GM12865 (cell line): Measurements from ENCODE around the gene RFX2.

ENCODE experiments used
- DNase-seq: peaks from one replicate; pipeline ENCODE4 v3.0.0; 2010; ENCODE audit warnings: low read depth
- H3K4me3 ChIP-seq: 2 replicates; pipeline ENCODE4 v1.5.1; 2011; ENCODE audit warnings: mild to moderate bottlenecking, low read depth, low read length, control low read depth
- TF ChIP-seq, protein P1 (sequence below): IDR thresholded peaks from 2 replicates; pipeline ENCODE4 v1.5.1; 2011; ENCODE audit warnings: low read length, control low read depth, low read depth, inconsistent platforms; ENCODE audit not compliant: insufficient read depth; ENCODE audit errors: missing control alignments

The RFX2 gene

GRCh38 chr19:6059396-6059947 is 50.8 kb downstream of the RFX2 start:
- no peak overlapping the region for H3K4me3 ChIP-seq
- no peak for DNase-seq
- TF ChIP-seq, protein P1, sequence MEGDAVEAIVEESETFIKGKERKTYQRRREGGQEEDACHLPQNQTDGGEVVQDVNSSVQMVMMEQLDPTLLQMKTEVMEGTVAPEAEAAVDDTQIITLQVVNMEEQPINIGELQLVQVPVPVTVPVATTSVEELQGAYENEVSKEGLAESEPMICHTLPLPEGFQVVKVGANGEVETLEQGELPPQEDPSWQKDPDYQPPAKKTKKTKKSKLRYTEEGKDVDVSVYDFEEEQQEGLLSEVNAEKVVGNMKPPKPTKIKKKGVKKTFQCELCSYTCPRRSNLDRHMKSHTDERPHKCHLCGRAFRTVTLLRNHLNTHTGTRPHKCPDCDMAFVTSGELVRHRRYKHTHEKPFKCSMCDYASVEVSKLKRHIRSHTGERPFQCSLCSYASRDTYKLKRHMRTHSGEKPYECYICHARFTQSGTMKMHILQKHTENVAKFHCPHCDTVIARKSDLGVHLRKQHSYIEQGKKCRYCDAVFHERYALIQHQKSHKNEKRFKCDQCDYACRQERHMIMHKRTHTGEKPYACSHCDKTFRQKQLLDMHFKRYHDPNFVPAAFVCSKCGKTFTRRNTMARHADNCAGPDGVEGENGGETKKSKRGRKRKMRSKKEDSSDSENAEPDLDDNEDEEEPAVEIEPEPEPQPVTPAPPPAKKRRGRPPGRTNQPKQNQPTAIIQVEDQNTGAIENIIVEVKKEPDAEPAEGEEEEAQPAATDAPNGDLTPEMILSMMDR, result no peak

DNA sequence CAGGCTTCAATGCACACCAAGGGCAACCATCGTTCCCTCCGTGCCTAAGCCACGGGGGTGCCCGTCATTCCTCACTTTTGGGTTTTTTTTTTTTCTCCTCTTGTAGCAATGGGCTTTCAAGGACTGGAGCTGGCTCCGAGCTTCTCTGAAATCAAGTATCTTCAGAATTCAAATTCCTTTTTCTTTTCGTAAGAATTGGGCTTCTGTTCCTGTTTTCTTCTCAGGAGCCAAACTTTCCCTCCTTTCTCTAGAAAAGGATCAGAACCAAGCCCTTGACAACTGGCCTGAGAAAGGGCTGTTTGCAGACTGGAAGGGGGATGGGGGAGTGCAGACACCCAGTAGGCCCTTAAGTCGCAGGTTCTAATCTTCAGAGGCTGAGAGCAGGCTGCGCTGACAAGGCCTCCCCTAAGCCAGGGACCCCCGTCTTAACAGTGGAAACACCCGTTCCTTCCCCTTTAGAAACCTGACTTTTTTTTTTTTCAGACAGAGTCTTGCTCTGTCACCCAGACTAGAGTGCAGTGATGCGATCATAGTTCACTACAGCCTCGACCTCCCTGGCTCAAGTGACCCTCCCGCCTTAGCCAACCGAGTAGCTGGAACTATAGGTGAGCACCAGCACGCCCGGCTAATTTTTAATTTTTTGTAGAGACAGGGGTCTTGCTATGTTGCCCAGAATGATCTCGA is 51.6 kb downstream of the RFX2 start:
- TF ChIP-seq, protein P1, result no peak
- no peak overlapping the region for H3K4me3 ChIP-seq
- no peak for DNase-seq

DNA sequence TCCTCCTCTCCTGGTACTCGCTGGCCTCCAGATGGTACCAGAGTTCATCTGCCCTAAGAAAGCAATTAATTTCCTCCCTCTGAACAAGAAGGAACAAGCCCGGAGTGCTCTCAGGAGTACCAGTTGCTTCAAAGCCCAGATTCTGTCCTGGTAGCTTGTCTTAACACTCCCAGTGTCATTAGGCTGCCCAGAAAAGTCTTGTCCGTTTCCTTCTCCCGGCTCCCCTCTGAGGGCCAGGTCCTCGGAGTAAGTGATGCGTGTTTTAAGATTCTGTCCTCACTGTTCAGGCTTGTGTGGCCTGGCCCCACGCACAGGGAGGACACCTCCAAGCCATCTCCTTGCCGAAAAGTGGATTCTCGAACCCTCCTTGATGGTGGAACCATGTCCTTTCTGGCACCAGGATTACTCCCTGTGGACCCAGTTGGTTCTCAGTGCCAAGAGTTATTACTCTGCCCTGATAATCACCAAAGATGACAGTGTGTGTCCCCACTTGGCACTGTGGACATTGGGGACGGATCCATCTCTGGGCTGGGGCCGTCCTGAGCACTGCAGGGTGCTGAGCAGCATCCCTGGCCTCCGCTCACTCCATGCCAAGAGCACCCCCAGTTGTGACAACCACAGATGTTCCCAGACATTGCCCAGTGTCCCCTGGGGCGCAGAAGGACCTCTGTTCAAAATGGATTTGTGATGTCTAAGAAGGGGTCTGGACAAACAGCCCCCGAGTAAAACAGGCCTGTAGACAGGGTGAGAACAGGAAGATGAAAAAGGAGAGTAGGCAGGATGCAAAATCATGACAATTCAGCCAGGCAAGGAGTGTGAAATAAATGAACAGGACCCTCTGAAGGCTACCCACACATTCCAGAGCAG is 52.4 kb downstream of the RFX2 start:
- no peak overlapping the region for H3K4me3 ChIP-seq
- DNase-seq, result no peak
- TF ChIP-seq, protein P1, result no peak

- no peak overlapping the region for H3K4me3 ChIP-seq
- TF ChIP-seq, protein P1, result no peak
- no peak for DNase-seq
Measured at GRCh38 chr19:6056801-6057650, 53.3 kb downstream of the RFX2 start.

- DNase-seq, result no peak
- no peak overlapping the region for H3K4me3 ChIP-seq
- TF ChIP-seq, protein P1, result no peak
Measured at GRCh38 chr19:6056282-6056741, 54.0 kb downstream of the RFX2 start.

GRCh38 chr19:6055013-6055795 is 55.1 kb downstream of the RFX2 start:
- no peak overlapping the region for H3K4me3 ChIP-seq
- TF ChIP-seq, protein P1, result no peak
- no peak for DNase-seq
